ENCODE results near the gene IGFBP4. TPM values are rescaled to one million over a fixed set of nuclear protein-coding genes. Genes with fewer than 3 reads are reported as not detected.
A peak's percentile ranks its signal among the peaks of the same experiment; 100 is the strongest.

Gene IGFBP4
- total and polyA plus RNA-seq, 2 of the 13 experiments (the other 11 are each of a cell fraction or from before 2014, with no cell fraction given): 4.1 to 49.0 TPM

GRCh38 chr17:40443196-40443987, at the start of gene IGFBP4 (continued):
- TF ChIP-seq SUZ12 (IDR thresholded peaks at IDR 0.05; ENCODE audit: low read depth, low read length) (no peak), ZNF652 (CRISPR knock-in tag; IDR thresholded peaks at IDR 0.05; ENCODE audit: borderline replicate concordance, low read depth) (no peak), FOXO1 (CRISPR knock-in tag; IDR thresholded peaks at IDR 0.05) (peak; percentile 64; the same call in 1 of the 2 replicates), IKZF1 (IDR thresholded peaks at IDR 0.05) (no peak), ZNF83 (CRISPR knock-in tag; IDR thresholded peaks at IDR 0.05; ENCODE audit: borderline replicate concordance) (peak; percentile 69; the same call in 1 of the 2 replicates), ZNF503 (CRISPR knock-in tag; IDR thresholded peaks at IDR 0.05) (0 out of 2 replicates have a peak, but pooled peaks have one; percentile 31), NR2F6 (IDR thresholded peaks at IDR 0.05) (no peak), NR2F6 (CRISPR knock-in tag; IDR thresholded peaks at IDR 0.05) (peak; percentile 45; the same call in 1 of the 2 replicates), ZNF850 (CRISPR knock-in tag; conservative IDR thresholded peaks at IDR 0.05) (no peak), RARA (CRISPR knock-in tag; IDR thresholded peaks at IDR 0.05) (peak; percentile 33; the same call in 1 of the 2 replicates), SIN3B (IDR thresholded peaks at IDR 0.05; ENCODE audit: low read length) (no peak), HINFP (CRISPR knock-in tag; IDR thresholded peaks at IDR 0.05; ENCODE audit: low read depth) (no peak), ZNF782 (CRISPR knock-in tag; IDR thresholded peaks at IDR 0.05; ENCODE audit: borderline replicate concordance) (peak; percentile 88; the same call in 1 of the 2 replicates), ATF3 (CRISPR knock-in tag; IDR thresholded peaks at IDR 0.05) (no peak), ZNF263 (CRISPR knock-in tag; IDR thresholded peaks at IDR 0.05) (peak; percentile 43; the same call in 1 of the 2 replicates), MLX (CRISPR knock-in tag; IDR thresholded peaks at IDR 0.05) (no peak), ZNF564 (CRISPR knock-in tag; IDR thresholded peaks at IDR 0.05) (0 out of 2 replicates have a peak, but pooled peaks have one; percentile 44), FOXK2 (IDR thresholded peaks at IDR 0.05) (no peak), ZNF576 (CRISPR knock-in tag; IDR thresholded peaks at IDR 0.05) (peak; percentile 89; the same call in 1 of the 2 replicates), RNF2 (conservative IDR thresholded peaks at IDR 0.05; ENCODE audit: low read depth) (peak; percentile 90), HNRNPL (IDR thresholded peaks at IDR 0.05; ENCODE audit: low read depth, low read length) (peak; percentile 72), ZNF230 (CRISPR knock-in tag; IDR thresholded peaks at IDR 0.05) (no peak), ZNF34 (CRISPR knock-in tag; IDR thresholded peaks at IDR 0.05; ENCODE audit: borderline replicate concordance) (no peak), STAT6 (CRISPR knock-in tag; IDR thresholded peaks at IDR 0.05; ENCODE audit: borderline replicate concordance) (no peak)

Data from HepG2 (cell line).